ENCODE results near the gene PVALEF. TPM values are rescaled to one million over a fixed set of nuclear protein-coding genes. Genes with fewer than 3 reads are reported as not detected.
"Not testable (repeated sequence)": the region's sequence is repeated elsewhere in the genome, so short reads cannot be mapped to it uniquely, and the experiment has no call there.

Gene PVALEF
- total RNA-seq, 1 experiment from 2014 or later, result not detected

GRCh38 chr17:81219476-81220180, 54.3 kb downstream of the PVALEF start:
- DNase-seq (ENCODE audit: low spot score), result no peak

- DNase-seq (ENCODE audit: low spot score), result no peak
These were observed 56.1 kb downstream of the PVALEF start for GRCh38 chr17:81221371-81221841.

- no peak for DNase-seq (ENCODE audit: low spot score)
These were observed 56.7 kb downstream of the PVALEF start for GRCh38 chr17:81221842-81222619.

GRCh38 chr17:81222620-81222905, 57.3 kb downstream of the PVALEF start:
- no peak for DNase-seq (ENCODE audit: low spot score)

- DNase-seq (ENCODE audit: low spot score), result peak; percentile 98
These were observed 57.8 kb downstream of the PVALEF start, which contains the start of gene CEP131 for GRCh38 chr17:81222906-81223761. TSS of gene CEP131 (minus strand) at chr17:81222965. CDS start at chr17:81220056, 2,909 bp downstream.

GRCh38 chr17:81223762-81224130, 58.4 kb downstream of the PVALEF start:
- no peak for DNase-seq (ENCODE audit: low spot score)

GRCh38 chr17:81227630-81228029, 62.3 kb downstream of the PVALEF start:
- DNase-seq (ENCODE audit: low spot score), result not testable (repeated sequence)

GRCh38 chr17:81228420-81228819, 63.1 kb downstream of the PVALEF start:
- no peak for DNase-seq (ENCODE audit: low spot score)

GRCh38 chr17:81228834-81229665, 63.7 kb downstream of the PVALEF start:
- DNase-seq (ENCODE audit: low spot score), result no peak

GRCh38 chr17:81229666-81229920, 64.3 kb downstream of the PVALEF start:
- DNase-seq (ENCODE audit: low spot score), result no peak

GRCh38 chr17:81230043-81230820, 64.9 kb downstream of the PVALEF start:
- DNase-seq (ENCODE audit: low spot score), result no peak

GRCh38 chr17:81231121-81231645, 65.9 kb downstream of the PVALEF start:
- no peak for DNase-seq (ENCODE audit: low spot score)

GRCh38 chr17:81231766-81232581, 66.7 kb downstream of the PVALEF start:
- no peak for DNase-seq (ENCODE audit: low spot score)

Other genes starting within 250 kb of the PVALEF start
- 19.7 and 21.4 TPM in 2 replicates for gene CHMP6, start 173.7 kb upstream of the PVALEF start, total RNA-seq (2014; rRNA removed; shearing (Covaris generic))
- gene BAIAP2, start 130.4 kb upstream of the PVALEF start, total RNA-seq (2014; rRNA removed; shearing (Covaris generic)), result 42.4 and 47.7 TPM in 2 replicates
- gene AATK, start 714 bp downstream of the PVALEF start, total RNA-seq (2014; rRNA removed; shearing (Covaris generic)), result 0.08 and 0.33 TPM in 2 replicates
- gene CEP131, start 57.5 kb downstream of the PVALEF start, total RNA-seq (2014; rRNA removed; shearing (Covaris generic)), result 5.3 and 11.3 TPM in 2 replicates
- 3.4 and 4.0 TPM in 2 replicates for gene TEPSIN, start 73.5 kb downstream of the PVALEF start, total RNA-seq (2014; rRNA removed; shearing (Covaris generic))
- gene NDUFAF8, start 73.8 kb downstream of the PVALEF start, total RNA-seq (2014; rRNA removed; shearing (Covaris generic)), result 47.4 and 77.7 TPM in 2 replicates
- gene SLC38A10, start 129.8 kb downstream of the PVALEF start, total RNA-seq (2014; rRNA removed; shearing (Covaris generic)), result 40.9 and 67.3 TPM in 2 replicates
- gene BAHCC1, start 229.9 kb downstream of the PVALEF start, total RNA-seq (2014; rRNA removed; shearing (Covaris generic)), result 0.31 and 3.4 TPM in 2 replicates